Measurements from ENCODE around the gene RNF112. TPM values are rescaled to one million over a fixed set of nuclear protein-coding genes. Genes with fewer than 3 reads are reported as not detected.

The RNF112 gene
- total RNA-seq, 1 experiment from 2014 or later: 0.81 TPM

- H2AK5ac ChIP-seq (ENCODE audit: insufficient read length, low read length): no peak overlapping the region
- peaks cover 2% of the 10 kb centered on the region; the same call in 1 of the 2 replicates for H3K4me1 ChIP-seq (ENCODE audit: insufficient read depth, low read length)
- H4K8ac ChIP-seq (replicated peaks; ENCODE audit: insufficient read length, low read depth, low read length): no peak overlapping the region
- no peak overlapping the region for H3K56ac ChIP-seq (ENCODE audit: insufficient read length, low read depth, low read length)
- H4K5ac ChIP-seq (ENCODE audit: insufficient read length, low read depth, low read length): no peak overlapping the region
- no peaks in the 10 kb centered on the region for H4K20me1 ChIP-seq (ENCODE audit: control insufficient read depth, insufficient read depth, insufficient read length)
- no peak overlapping the region for H4K91ac ChIP-seq (ENCODE audit: insufficient read length, low read depth, low read length)
- Mint-ChIP-seq H3K27ac (no peak overlapping the region), H3K4me3 (no peak overlapping the region), H3K36me3 (ENCODE audit: insufficient read depth in 1 of 3, low read depth in 3 of 3) (peaks cover 23 to 52% (median 34%) of the 10 kb centered on the region in 3 experiments), H3K27me3 (ENCODE audit: low read depth) (peaks cover 5% of the 10 kb centered on the region), H3K4me1 (peaks cover 26 to 32% of the 10 kb centered on the region in 2 experiments), H3K9me3 (peaks cover 45 to 51% of the 10 kb centered on the region in 2 experiments)
- no peak for DNase-seq
- H3K23ac ChIP-seq (ENCODE audit: insufficient read length, low read depth, low read length): no peak overlapping the region
- no peaks in the 10 kb centered on the region for H3K79me2 ChIP-seq (ENCODE audit: insufficient read depth, low read length)
- peaks cover 11% of the 10 kb centered on the region for H3K9me3 ChIP-seq (ENCODE audit: control insufficient read depth, low read depth, low read length)
- no peak overlapping the region for H3K4me2 ChIP-seq (ENCODE audit: insufficient read depth, insufficient read length, low read length)
- no peak overlapping the region for H2BK120ac ChIP-seq (ENCODE audit: low read depth, low read length, poor library complexity, severe bottlenecking)
- H3K79me1 ChIP-seq (ENCODE audit: insufficient read depth, low read depth, low read length, poor library complexity, severe bottlenecking): no peaks in the 10 kb centered on the region
- no peak overlapping the region for H2BK12ac ChIP-seq (ENCODE audit: insufficient read length, low read depth, low read length)
- H2BK5ac ChIP-seq (ENCODE audit: insufficient read length, low read length): no peak overlapping the region
- H3K18ac ChIP-seq (ENCODE audit: insufficient read length, low read depth, low read length): no peak overlapping the region
- H3K9ac ChIP-seq (ENCODE audit: extremely low read depth, insufficient read length, low read length): no peak overlapping the region
- no CpG with 5 or more reads among the region's 1 CpG for WGBS (ENCODE audit: extremely low coverage, insufficient read length, low lambda C conversion rate)
- H3K4ac ChIP-seq (ENCODE audit: low read depth, low read length): no peak overlapping the region
- H3T11ph ChIP-seq (ENCODE audit: low read length): no peak overlapping the region
- no peak overlapping the region for H3K14ac ChIP-seq (ENCODE audit: insufficient read depth, low read length)
- no peak for TF ChIP-seq CTCF (conservative IDR thresholded peaks at IDR 0.05)
- no peaks in the 10 kb centered on the region for H3K27me3 ChIP-seq (ENCODE audit: insufficient read depth, low read length)
- no peak overlapping the region for H2AFZ ChIP-seq (ENCODE audit: low read length)
- H2BK20ac ChIP-seq (ENCODE audit: low read depth, low read length, poor library complexity, severe bottlenecking): no peak overlapping the region
- no peak overlapping the region for H3K27ac ChIP-seq (ENCODE audit: insufficient read length, low read depth, low read length)
- no peak overlapping the region for H2BK15ac ChIP-seq (ENCODE audit: low read depth, low read length)
- H3K23me2 ChIP-seq (ENCODE audit: insufficient read length, low read depth, low read length, poor library complexity, severe bottlenecking): no peaks in the 10 kb centered on the region
Observed at GRCh38 chr17:19443148-19443547, 32.1 kb downstream of the RNF112 start.

All from H9 (cell line).